SK-N-SH treated with all-trans-retinoic acid at 6 μM for 48 hours (cell line): Measurements from ENCODE around the gene COL23A1.

Source experiments
- ARNTL ChIP-seq: fragments of 450-650 bp; formaldehyde crosslinking; IDR thresholded peaks from 2 replicates; pipeline ENCODE4 v1.5.0; 2020; ENCODE audit warnings: low read depth, mild to moderate bottlenecking, moderate library complexity, borderline replicate concordance
- BACH2 ChIP-seq: fragments of 250-450 bp; sonication (Bioruptor Pico); IDR thresholded peaks from 2 replicates; pipeline ENCODE4 v1.9.0; 2021; ENCODE audit warnings: mild to moderate bottlenecking, borderline replicate concordance
- CREB5 ChIP-seq: fragments of 250-450 bp; sonication (Bioruptor Pico); IDR thresholded peaks from 2 replicates; pipeline ENCODE4 v1.5.1; 2020; ENCODE audit warnings: low read depth, mild to moderate bottlenecking, moderate library complexity
- CSDC2 ChIP-seq: fragments of 250-450 bp; sonication (Bioruptor Pico); IDR thresholded peaks from 2 replicates; pipeline ENCODE4 v1.5.0; 2020; ENCODE audit warnings: mild to moderate bottlenecking, moderate library complexity
- GLIS3 ChIP-seq: fragments of 250-450 bp; sonication (Bioruptor Pico); IDR thresholded peaks from 2 replicates; pipeline ENCODE4 v1.5.0; 2020; ENCODE audit warnings: mild to moderate bottlenecking, moderate library complexity
- ISL1 ChIP-seq: fragments of 250-450 bp; sonication (Bioruptor Pico); IDR thresholded peaks from 2 replicates; pipeline ENCODE4 v2.1.2; 2022; ENCODE audit warnings: mild to moderate bottlenecking, moderate library complexity
- PATZ1 ChIP-seq: fragments of 250-450 bp; sonication (Bioruptor Pico); IDR thresholded peaks from 2 replicates; pipeline ENCODE4 v1.8.0; 2020; ENCODE audit warnings: mild to moderate bottlenecking, moderate library complexity, borderline replicate concordance
- PPARA ChIP-seq: fragments of 250-450 bp; sonication (Bioruptor Pico); IDR thresholded peaks from 2 replicates; pipeline ENCODE4 v1.5.0; 2020; ENCODE audit warnings: mild to moderate bottlenecking, borderline replicate concordance
- RARB ChIP-seq: fragments of 250-450 bp; sonication (Bioruptor Pico); IDR thresholded peaks from 2 replicates; pipeline ENCODE4 v1.8.0; 2021; ENCODE audit warnings: mild to moderate bottlenecking, moderate library complexity
- SNAI2 ChIP-seq: fragments of 250-450 bp; sonication (Bioruptor Pico); IDR thresholded peaks from 2 replicates; pipeline ENCODE4 v1.5.0; 2020; ENCODE audit warnings: mild to moderate bottlenecking, moderate library complexity
- ZFP30 ChIP-seq: fragments of 450-650 bp; formaldehyde crosslinking; IDR thresholded peaks from 2 replicates; pipeline ENCODE4 v1.5.0; 2022; ENCODE audit warnings: mild to moderate bottlenecking, moderate library complexity
- ZNF70 ChIP-seq: fragments of 450-650 bp; formaldehyde crosslinking; IDR thresholded peaks from 2 replicates; pipeline ENCODE4 v1.5.0; 2020; ENCODE audit warnings: mild to moderate bottlenecking, moderate library complexity
- ZNF8 ChIP-seq: fragments of 450-650 bp; formaldehyde crosslinking; IDR thresholded peaks from 2 replicates; pipeline ENCODE4 v1.5.0; 2020; ENCODE audit warnings: mild to moderate bottlenecking, moderate library complexity

GRCh38 chr5:178380086-178380485 lies 210.1 kb downstream of the COL23A1 start:
- TF ChIP-seq PATZ1 (CRISPR knock-in tag): no peak
- TF ChIP-seq PPARA (CRISPR knock-in tag): no peak
- no peak for TF ChIP-seq RARB (CRISPR knock-in tag)
- no peak for TF ChIP-seq BACH2 (CRISPR knock-in tag)
- TF ChIP-seq ARNTL (CRISPR knock-in tag): no peak
- no peak for TF ChIP-seq CSDC2
- no peak for TF ChIP-seq CREB5 (CRISPR knock-in tag)
- TF ChIP-seq ZNF70: no peak
- no peak for TF ChIP-seq ISL1 (CRISPR knock-in tag)
- no peak for TF ChIP-seq GLIS3 (CRISPR knock-in tag)
- no peak for TF ChIP-seq ZFP30 (CRISPR knock-in tag)
- no peak for TF ChIP-seq SNAI2 (CRISPR knock-in tag)
- TF ChIP-seq ZNF8 (CRISPR knock-in tag): no peak
